Thyroid gland (tissue), 4 donors: ENCODE measurements around the gene AK8. TPM values are rescaled to one million over a fixed set of nuclear protein-coding genes. Genes with fewer than 3 reads are reported as not detected.

ENCODE experiments used
- DNase-seq, 2 donors: peaks; one replicate each; pipeline ENCODE4 v3.0.0-alpha.2; 2019
- H3K27ac ChIP-seq, 3 donors: fragments of 200-600 bp; sonication (generic); 1 replicate in 2 of 3; 2 replicates in 1 of 3; pipeline ENCODE4 v1.5.1; 2016 to 2019; ENCODE audit warnings: mild to moderate bottlenecking in 1 of 3, moderate library complexity in 1 of 3
- H3K27me3 ChIP-seq: fragments of 200-600 bp; sonication (generic); one replicate; pipeline ENCODE4 v1.5.1; 2019
- H3K36me3 ChIP-seq, 2 donors: fragments of 200-600 bp; sonication (generic); one replicate each; pipeline ENCODE4 v1.5.1; 2016 to 2019
- H3K4me1 ChIP-seq, 2 donors: fragments of 200-600 bp; sonication (generic); one replicate each; pipeline ENCODE4 v1.5.1; 2017 to 2019
- H3K4me3 ChIP-seq, 3 donors: fragments of 200-600 bp; sonication (generic); replicated peaks in 1 of 3; 1 replicate in 2 of 3; 2 replicates in 1 of 3; pipeline ENCODE4 v1.5.1; 2016; ENCODE audit warnings: mild to moderate bottlenecking in 1 of 3
- H3K9me3 ChIP-seq: fragments of 200-600 bp; sonication (generic); one replicate; pipeline ENCODE4 v1.5.1; 2017
- POLR2A ChIP-seq, 2 donors: fragments of 450-650 bp; IDR thresholded peaks; one replicate each; pipeline ENCODE4 v1.6.1; 2017; ENCODE audit warnings: antibody characterized with exemption in 2 of 2, mild to moderate bottlenecking in 2 of 2, moderate library complexity in 1 of 2
- WGBS, 2 donors: methylation state at CpG; one replicate each; pipeline ENCODE4 v1.1.5; 2017; 5-methylcytosine and 5-hydroxymethylcytosine counted together
- intact Hi-C: fragments of 100-400 bp; cut with DNase I; formaldehyde crosslinking; loops from one replicate; pipeline ENCODE4 v1.15.1; 2023
- total RNA-seq, 4 donors: library from RNA; depleted of rRNA; stranded (reverse); fragments of >200 nt; gene quantifications; one replicate each; pipeline ENCODE4 v1.2.3, GENCODE V29; 2016
- TF ChIP-seq, protein P1 (sequence below), 6 experiments: fragments of 200-600 bp in 3 of 6; fragments of 450-650 bp in 3 of 6; sonication (generic) in 3 of 6; IDR thresholded peaks; one replicate each; pipeline ENCODE4 v1.5.1; 2016 to 2019; ENCODE audit warnings: antibody characterized with exemption in 6 of 6, mild to moderate bottlenecking in 2 of 6, inconsistent platforms in 1 of 6, moderate library complexity in 1 of 6

Gene AK8
- total RNA-seq, 4 donors from 2014 or later = 5.4 to 9.9 (median 8.0) TPM

DNA sequence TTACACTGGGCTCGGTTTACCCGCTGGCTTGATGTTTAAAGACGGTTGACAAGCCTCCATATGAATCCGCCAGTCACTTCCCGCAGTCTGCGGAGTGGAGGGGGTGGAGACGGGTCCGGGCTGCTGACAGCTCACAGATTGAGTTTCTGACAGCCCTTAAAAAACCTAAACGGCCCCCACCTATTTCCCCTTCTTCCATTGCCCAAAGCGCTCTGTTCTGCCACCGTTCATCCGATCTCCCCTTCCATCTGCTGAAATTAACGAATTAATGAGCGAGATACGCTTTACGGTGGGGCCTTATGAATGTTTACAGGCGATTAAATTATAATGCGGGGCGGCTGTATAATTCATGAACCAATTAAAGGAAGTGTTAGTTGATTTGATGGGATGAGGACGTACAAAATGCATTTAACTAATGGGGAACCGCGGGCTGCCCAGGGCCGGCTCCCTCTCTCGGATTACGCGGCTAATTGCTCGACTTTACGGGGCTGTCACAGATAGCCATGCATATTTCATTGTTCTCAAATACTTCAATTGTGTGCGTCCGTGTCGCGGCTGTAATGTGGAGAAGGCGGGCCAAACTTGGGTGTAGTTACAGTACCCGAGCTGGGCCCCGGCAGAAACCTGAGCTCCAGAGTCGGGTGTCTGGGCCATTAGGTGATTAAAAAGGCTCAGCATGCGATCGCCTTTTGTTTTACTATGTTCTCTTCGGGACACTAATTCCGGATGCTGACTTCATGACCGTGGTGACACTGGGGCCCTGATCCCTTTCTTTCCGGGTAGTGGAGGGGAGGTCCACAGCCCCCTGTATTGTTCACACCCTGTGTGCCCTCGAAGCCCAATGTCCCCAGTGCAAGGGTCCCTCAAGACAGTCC is 133.0 kb downstream of the AK8 start:
- intact Hi-C loops = no loop called here
- Histone ChIP-seq H3K36me3 (no peaks in the 10 kb centered on the region), H3K27me3 (no peaks in the 10 kb centered on the region), H3K9me3 (no peaks in the 10 kb centered on the region), H3K4me3 (no peak overlapping the region), H3K4me1 (no peaks in the 10 kb centered on the region), H3K27ac (no peak overlapping the region)
- WGBS, 2 donors = 48 to 56% methylated on average over 42 to 43 of the region's 43 CpGs
- DNase-seq = no peak
- TF ChIP-seq, protein P1, sequence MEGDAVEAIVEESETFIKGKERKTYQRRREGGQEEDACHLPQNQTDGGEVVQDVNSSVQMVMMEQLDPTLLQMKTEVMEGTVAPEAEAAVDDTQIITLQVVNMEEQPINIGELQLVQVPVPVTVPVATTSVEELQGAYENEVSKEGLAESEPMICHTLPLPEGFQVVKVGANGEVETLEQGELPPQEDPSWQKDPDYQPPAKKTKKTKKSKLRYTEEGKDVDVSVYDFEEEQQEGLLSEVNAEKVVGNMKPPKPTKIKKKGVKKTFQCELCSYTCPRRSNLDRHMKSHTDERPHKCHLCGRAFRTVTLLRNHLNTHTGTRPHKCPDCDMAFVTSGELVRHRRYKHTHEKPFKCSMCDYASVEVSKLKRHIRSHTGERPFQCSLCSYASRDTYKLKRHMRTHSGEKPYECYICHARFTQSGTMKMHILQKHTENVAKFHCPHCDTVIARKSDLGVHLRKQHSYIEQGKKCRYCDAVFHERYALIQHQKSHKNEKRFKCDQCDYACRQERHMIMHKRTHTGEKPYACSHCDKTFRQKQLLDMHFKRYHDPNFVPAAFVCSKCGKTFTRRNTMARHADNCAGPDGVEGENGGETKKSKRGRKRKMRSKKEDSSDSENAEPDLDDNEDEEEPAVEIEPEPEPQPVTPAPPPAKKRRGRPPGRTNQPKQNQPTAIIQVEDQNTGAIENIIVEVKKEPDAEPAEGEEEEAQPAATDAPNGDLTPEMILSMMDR (IDR thresholded peaks at IDR 0.05) = no peak
- TF ChIP-seq POLR2A (IDR thresholded peaks at IDR 0.05) = no peak

DNA sequence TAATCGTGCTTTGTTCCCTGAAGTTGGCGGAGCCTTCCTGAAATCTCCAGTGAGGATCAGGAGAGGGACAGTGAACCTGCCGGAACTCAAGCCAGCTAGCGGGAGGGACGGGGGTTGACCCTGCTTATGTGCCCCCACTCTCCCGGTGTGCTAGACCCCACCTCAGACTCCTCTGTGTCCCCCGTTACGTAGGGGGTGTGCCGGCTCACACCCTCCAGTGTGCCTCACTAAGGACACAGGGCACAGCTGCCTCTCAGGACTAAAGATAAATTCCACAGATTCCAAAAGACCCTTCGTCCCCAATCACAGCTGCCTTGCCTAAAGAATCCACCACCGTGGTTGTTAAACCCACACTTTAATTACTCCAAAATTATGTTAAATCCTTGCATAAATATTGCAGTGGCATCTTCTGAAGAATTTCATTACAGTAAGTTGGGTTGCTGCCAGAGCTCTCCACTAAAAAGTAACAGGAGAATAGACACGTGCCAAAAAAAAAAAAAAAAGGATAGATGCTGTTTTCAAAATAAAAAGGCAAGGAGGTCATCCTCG is 134.1 kb downstream of the AK8 start:
- H3K27me3 ChIP-seq = no peaks in the 10 kb centered on the region
- intact Hi-C loops = no loop called here
- WGBS, 2 donors = 48% methylated on average over 13 of the region's 13 CpGs

DNA sequence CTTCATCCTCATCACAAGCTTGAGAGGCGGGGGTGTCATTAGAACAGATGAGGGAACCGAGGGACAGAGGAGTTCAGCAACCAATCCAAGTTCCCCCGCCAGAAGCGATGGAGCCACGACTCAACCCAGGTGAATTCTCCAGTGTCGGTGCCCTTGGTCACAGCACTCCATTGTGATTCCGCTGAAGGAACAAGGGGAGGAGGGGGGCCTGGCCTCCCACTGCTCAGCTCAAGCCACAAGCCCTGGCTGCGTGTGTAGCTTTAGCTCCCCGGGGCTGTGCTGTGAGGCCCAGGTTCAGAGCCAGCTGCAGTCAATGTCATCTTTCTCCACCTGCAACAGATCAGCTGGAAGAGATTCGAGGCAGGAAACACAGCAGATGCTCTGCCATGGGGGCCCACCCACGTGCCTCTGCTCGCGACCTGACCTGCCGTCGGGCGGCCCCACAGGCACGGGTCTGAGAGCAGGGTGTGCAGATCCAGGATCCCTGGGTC is 135.2 kb downstream of the AK8 start:
- Histone ChIP-seq H3K9me3 (no peaks in the 10 kb centered on the region), H3K27me3 (no peaks in the 10 kb centered on the region), H3K36me3 (no peaks in the 10 kb centered on the region), H3K27ac (no peak overlapping the region), H3K4me3 (no peak overlapping the region), H3K4me1 (no peaks in the 10 kb centered on the region)
- DNase-seq = no peak
- WGBS, 2 donors = 67 to 69% methylated on average over 12 to 16 of the region's 17 CpGs
- no peak for TF ChIP-seq POLR2A (IDR thresholded peaks at IDR 0.05)
- TF ChIP-seq, protein P1 (IDR thresholded peaks at IDR 0.05) = no peak
- intact Hi-C loops = no loop called here

More for the DNA sequence above, 134.1 kb downstream of the AK8 start:
- no peak overlapping the region for H3K27ac ChIP-seq
- no peaks in the 10 kb centered on the region for H3K9me3 ChIP-seq
- no peak for TF ChIP-seq POLR2A (IDR thresholded peaks at IDR 0.05)
- TF ChIP-seq, protein P1 (IDR thresholded peaks at IDR 0.05) = no peak
- H3K36me3 ChIP-seq = no peaks in the 10 kb centered on the region
- no peak overlapping the region for H3K4me3 ChIP-seq
- no peaks in the 10 kb centered on the region for H3K4me1 ChIP-seq
- no peak for DNase-seq

DNA sequence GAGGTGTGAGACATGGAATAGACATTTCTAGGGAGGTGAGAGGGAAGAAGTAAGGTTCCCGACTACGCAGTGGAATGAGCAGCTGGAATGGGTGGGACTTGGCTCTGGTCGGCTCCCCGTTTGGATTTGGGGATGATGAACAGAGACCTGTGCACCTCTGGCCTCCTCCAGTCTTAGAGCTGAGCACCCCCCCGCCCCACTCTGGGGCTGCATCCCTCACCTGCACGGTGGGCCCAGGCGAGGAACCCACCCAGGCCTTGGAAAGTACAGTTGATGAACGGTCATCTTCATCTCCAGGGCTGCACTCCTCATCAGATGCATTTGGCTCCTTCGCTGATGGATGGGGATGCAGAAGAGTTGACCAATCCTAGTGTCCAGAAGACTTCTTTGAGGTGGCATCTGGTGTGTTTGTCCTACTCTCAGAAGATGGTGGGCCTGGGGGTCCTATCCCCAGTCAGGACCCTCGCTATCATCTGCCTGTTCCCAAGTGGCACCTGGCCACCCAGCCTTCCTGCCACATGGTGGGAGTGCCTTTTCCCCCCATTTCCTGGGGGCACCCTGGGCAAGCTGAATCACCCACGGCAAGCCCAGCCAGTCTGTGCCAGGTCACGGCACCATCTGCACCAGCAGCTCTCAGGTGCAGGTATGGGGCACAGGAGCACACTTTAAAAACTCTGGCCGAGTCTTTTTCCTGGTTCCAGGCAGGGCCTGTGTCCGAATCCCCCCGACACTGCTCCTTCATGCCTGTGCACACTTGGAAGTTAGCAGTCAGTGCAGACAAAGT is 137.4 kb downstream of the AK8 start:
- intact Hi-C loops = no loop called here
- H3K9me3 ChIP-seq = no peaks in the 10 kb centered on the region
- H3K4me1 ChIP-seq = no peaks in the 10 kb centered on the region
- H3K27me3 ChIP-seq = no peaks in the 10 kb centered on the region
- H3K27ac ChIP-seq = no peak overlapping the region
- no peak overlapping the region for H3K4me3 ChIP-seq
- WGBS, 2 donors = 91 to 94% methylated on average over 8 to 15 of the region's 15 CpGs
- TF ChIP-seq POLR2A (IDR thresholded peaks at IDR 0.05) = no peak
- TF ChIP-seq, protein P1 (IDR thresholded peaks at IDR 0.05) = no peak
- no peak for DNase-seq
- H3K36me3 ChIP-seq = no peaks in the 10 kb centered on the region
